CD14-positive monocyte (primary cell): Measurements from ENCODE around the gene TAF1A. TPM values are rescaled to one million over a fixed set of nuclear protein-coding genes. Genes with fewer than 3 reads are reported as not detected.

Source experiments
- DNase-seq, 3 donors: peaks; one replicate each; pipeline ENCODE4 v3.0.0-alpha.2; 2011 to 2022
- H2AFZ ChIP-seq: 2 replicates; pipeline ENCODE4 v1.6.0; 2012; ENCODE audit warnings: mild to moderate bottlenecking, low read depth, low read length, inconsistent platforms; ENCODE audit not compliant: insufficient read depth, poor library complexity, severe bottlenecking
- H3K27ac ChIP-seq, 2 donors: 1 replicate in 1 of 2; 2 replicates in 1 of 2; pipeline ENCODE4 v1.5.1; 2012 to 2013; ENCODE audit warnings: low read length in 2 of 2, control low read depth in 1 of 2, inconsistent platforms in 1 of 2, low read depth in 1 of 2, mild to moderate bottlenecking in 1 of 2
- H3K27me3 ChIP-seq, 2 donors: one replicate each; pipeline versions ENCODE4 v1.6.0 to v1.6.1; 2011 to 2013; ENCODE audit warnings: low read length in 2 of 2; ENCODE audit not compliant: control insufficient read depth in 2 of 2, insufficient read depth in 2 of 2
- H3K36me3 ChIP-seq, 2 donors: replicated peaks in 1 of 2; 1 replicate in 1 of 2; 2 replicates in 1 of 2; pipeline versions ENCODE4 v1.5.1 to v1.6.1; 2012 to 2013; ENCODE audit warnings: low read length in 2 of 2, control low read depth in 1 of 2, inconsistent platforms in 1 of 2, mild to moderate bottlenecking in 1 of 2; ENCODE audit not compliant: insufficient read depth in 2 of 2, control insufficient read depth in 1 of 2
- H3K4me1 ChIP-seq, 2 donors: 1 replicate in 1 of 2; 2 replicates in 1 of 2; pipeline versions ENCODE4 v1.5.1 to v1.6.1; 2012 to 2013; ENCODE audit warnings: low read length in 2 of 2, control low read depth in 1 of 2, inconsistent platforms in 1 of 2, mild to moderate bottlenecking in 1 of 2, moderate library complexity in 1 of 2; ENCODE audit not compliant: insufficient read depth in 2 of 2, control insufficient read depth in 1 of 2
- H3K4me2 ChIP-seq: replicated peaks from 2 replicates; pipeline ENCODE3; 2012; ENCODE audit warnings: low read length, moderate library complexity, mild to moderate bottlenecking; ENCODE audit not compliant: poor library complexity, severe bottlenecking; ENCODE audit errors: extremely low read depth
- H3K4me3 ChIP-seq, 3 experiments: fragments of 200-600 bp in 1 of 3; sonication (generic) in 1 of 3; replicated peaks in 1 of 3; 1 replicate in 2 of 3; 2 replicates in 1 of 3; pipeline ENCODE4 v1.5.1; 2011 to 2013; ENCODE audit warnings: low read length in 3 of 3, mild to moderate bottlenecking in 3 of 3, control low read depth in 2 of 3, low read depth in 2 of 3, inconsistent platforms in 1 of 3, moderate library complexity in 1 of 3
- H3K79me2 ChIP-seq: 2 replicates; pipeline ENCODE4 v1.6.0; 2012; ENCODE audit warnings: mild to moderate bottlenecking, control low read depth, inconsistent platforms, low read length, moderate library complexity; ENCODE audit not compliant: insufficient read depth
- H3K9ac ChIP-seq: 2 replicates; pipeline ENCODE4 v1.6.0; 2017; ENCODE audit warnings: low read length, mild to moderate bottlenecking; ENCODE audit not compliant: insufficient read depth, poor library complexity, severe bottlenecking
- H3K9me3 ChIP-seq, 2 donors: replicated peaks in 1 of 2; 1 replicate in 1 of 2; 2 replicates in 1 of 2; pipeline versions ENCODE4 v1.5.1 to v1.6.1; 2012 to 2013; ENCODE audit warnings: low read length in 2 of 2, control low read depth in 1 of 2; ENCODE audit not compliant: control insufficient read depth in 1 of 2, insufficient read depth in 1 of 2
- H4K20me1 ChIP-seq: 2 replicates; pipeline ENCODE4 v1.6.0; 2012; ENCODE audit warnings: mild to moderate bottlenecking, low read length, control low read depth, moderate library complexity; ENCODE audit not compliant: insufficient read depth
- H3K27ac Mint-ChIP-seq, 7 donors: one replicate each; pipeline ENCODE4 v1.8.0; 2020; ENCODE audit warnings: mild to moderate bottlenecking in 7 of 7, mixed read lengths in 7 of 7, moderate library complexity in 6 of 7, inconsistent platforms in 2 of 7
- H3K27me3 Mint-ChIP-seq, 3 donors: one replicate each; pipeline ENCODE4 v1.8.0; 2021 to 2022; ENCODE audit warnings: low read depth in 3 of 3, mild to moderate bottlenecking in 3 of 3, mixed read lengths in 3 of 3, moderate library complexity in 3 of 3, inconsistent platforms in 1 of 3
- H3K36me3 Mint-ChIP-seq, 2 donors: one replicate each; pipeline ENCODE4 v1.8.0; 2020; ENCODE audit warnings: mixed read lengths in 2 of 2, inconsistent platforms in 1 of 2, mild to moderate bottlenecking in 1 of 2
- H3K4me1 Mint-ChIP-seq: one replicate; pipeline ENCODE4 v1.8.0; 2020; ENCODE audit warnings: mild to moderate bottlenecking, mixed read lengths
- H3K4me3 Mint-ChIP-seq, 2 donors: one replicate each; pipeline ENCODE4 v1.8.0; 2020; ENCODE audit warnings: mild to moderate bottlenecking in 2 of 2, mixed read lengths in 2 of 2, moderate library complexity in 1 of 2
- H3K9me3 Mint-ChIP-seq, 7 donors: one replicate each; pipeline ENCODE4 v1.8.0; 2020 to 2022; ENCODE audit warnings: mixed read lengths in 7 of 7, mild to moderate bottlenecking in 6 of 7, moderate library complexity in 6 of 7, inconsistent platforms in 2 of 7
- WGBS: methylation state at CpG from one replicate; pipeline ENCODE4 v1.1.5; 2013; ENCODE audit warnings: missing lambda C conversion rate; ENCODE audit not compliant: insufficient coverage; 5-methylcytosine and 5-hydroxymethylcytosine counted together
- intact Hi-C, 2 donors: fragments of 100-400 bp; cut with micrococcal nuclease; formaldehyde crosslinking; loops; one replicate each; pipeline versions ENCODE4 v1.15.0 to v1.15.1; 2023
- polyA plus RNA-seq, 3 donors: library from polyadenylated mRNA; depleted of rRNA in 1 of 3; unstranded in 2 of 3; stranded (reverse) in 1 of 3; fragments of 300-500 nt in 2 of 3; fragments of >200 nt in 1 of 3; fragmentation: Illumina TruSeq in 2 of 3; gene quantifications; 1 replicate in 2 of 3; 2 replicates in 1 of 3; pipeline ENCODE4 v1.2.3, GENCODE V29; 2012 to 2021
- TF ChIP-seq, protein P1 (sequence below): fragments of 200-600 bp; IDR thresholded peaks from one replicate; pipeline ENCODE4 v1.8.0; 2022; ENCODE audit warnings: antibody characterized with exemption, mild to moderate bottlenecking

The TAF1A gene
- polyA plus RNA-seq, 3 donors: 1.3 to 5.1 (median 2.5) TPM

DNA sequence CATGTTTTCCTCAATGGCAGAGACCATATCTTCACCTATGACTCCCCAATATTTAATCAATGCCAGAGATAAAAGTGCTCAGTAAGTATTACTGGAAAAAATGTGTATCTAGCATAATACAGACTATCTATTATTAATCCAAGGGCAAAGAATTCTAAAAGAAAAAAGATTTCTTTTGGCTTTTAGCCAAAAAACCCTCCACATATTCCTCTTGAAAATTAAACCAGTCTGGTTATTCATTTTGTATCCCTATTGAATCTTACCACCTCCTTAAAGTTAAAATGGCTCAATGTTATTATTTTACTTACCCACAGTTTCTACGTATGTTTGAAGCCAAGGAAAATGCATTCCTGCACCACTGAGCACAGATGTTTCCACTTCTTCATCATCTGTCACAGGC is 1.6 kb downstream of the TAF1A start:
- H3K4me3 Mint-ChIP-seq: no peak overlapping the region
- Histone ChIP-seq H3K9ac (no peak overlapping the region), H2AFZ (no peak overlapping the region), H3K27me3 (no peaks in the 10 kb centered on the region), H4K20me1 (no peaks in the 10 kb centered on the region), H3K4me1 (peaks cover 20 to 23% of the 10 kb centered on the region in 2 donors), H3K4me2 (no peak overlapping the region), H3K36me3 (peaks cover 7 to 16% of the 10 kb centered on the region in 2 donors), H3K4me3 (no peak overlapping the region), H3K9me3 (no peaks in the 10 kb centered on the region), H3K79me2 (peaks cover 29% of the 10 kb centered on the region), H3K27ac (no peak overlapping the region)
- intact Hi-C loops: loop anchor here in 1 of 2 donors (5.0 kb wide), 1 partner anchor 34 kb away; no protein-coding TSS in a partner anchor
- no peak for DNase-seq
- H3K4me1 Mint-ChIP-seq: peaks cover 31% of the 10 kb centered on the region
- WGBS: no CpG with 5 or more reads among the region's 1 CpG
- no peak overlapping the region for H3K27ac Mint-ChIP-seq
- peaks cover 17 to 22% of the 10 kb centered on the region in 2 donors for H3K36me3 Mint-ChIP-seq
- peaks cover 0 to 2% (median 2%) of the 10 kb centered on the region in 3 donors for H3K27me3 Mint-ChIP-seq
- TF ChIP-seq, protein P1, sequence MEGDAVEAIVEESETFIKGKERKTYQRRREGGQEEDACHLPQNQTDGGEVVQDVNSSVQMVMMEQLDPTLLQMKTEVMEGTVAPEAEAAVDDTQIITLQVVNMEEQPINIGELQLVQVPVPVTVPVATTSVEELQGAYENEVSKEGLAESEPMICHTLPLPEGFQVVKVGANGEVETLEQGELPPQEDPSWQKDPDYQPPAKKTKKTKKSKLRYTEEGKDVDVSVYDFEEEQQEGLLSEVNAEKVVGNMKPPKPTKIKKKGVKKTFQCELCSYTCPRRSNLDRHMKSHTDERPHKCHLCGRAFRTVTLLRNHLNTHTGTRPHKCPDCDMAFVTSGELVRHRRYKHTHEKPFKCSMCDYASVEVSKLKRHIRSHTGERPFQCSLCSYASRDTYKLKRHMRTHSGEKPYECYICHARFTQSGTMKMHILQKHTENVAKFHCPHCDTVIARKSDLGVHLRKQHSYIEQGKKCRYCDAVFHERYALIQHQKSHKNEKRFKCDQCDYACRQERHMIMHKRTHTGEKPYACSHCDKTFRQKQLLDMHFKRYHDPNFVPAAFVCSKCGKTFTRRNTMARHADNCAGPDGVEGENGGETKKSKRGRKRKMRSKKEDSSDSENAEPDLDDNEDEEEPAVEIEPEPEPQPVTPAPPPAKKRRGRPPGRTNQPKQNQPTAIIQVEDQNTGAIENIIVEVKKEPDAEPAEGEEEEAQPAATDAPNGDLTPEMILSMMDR: no peak
- H3K9me3 Mint-ChIP-seq: no peaks in the 10 kb centered on the region

DNA sequence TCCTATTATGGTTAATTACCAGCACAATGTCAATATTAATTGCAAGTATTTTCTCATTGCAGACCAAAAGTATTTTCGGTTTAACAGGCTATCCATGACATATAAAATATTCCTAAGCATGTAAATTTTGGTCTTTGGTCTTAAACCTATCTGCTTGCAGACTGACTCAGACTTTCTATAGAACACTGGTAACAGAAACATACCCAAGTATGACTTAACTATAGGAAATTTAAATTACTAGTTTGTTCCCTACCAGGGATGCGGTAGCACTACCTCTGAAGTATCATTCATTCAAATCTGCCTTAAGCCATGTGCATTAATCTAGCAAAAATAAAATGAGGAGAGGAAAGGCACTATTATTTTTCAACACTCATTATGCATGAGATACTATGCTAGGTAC is 2.9 kb downstream of the TAF1A start:
- Mint-ChIP-seq H3K9me3 (no peaks in the 10 kb centered on the region), H3K27ac (no peak overlapping the region), H3K27me3 (peaks cover 0 to 1% (median 1%) of the 10 kb centered on the region in 3 donors), H3K4me3 (no peak overlapping the region), H3K36me3 (peaks cover 20 to 22% of the 10 kb centered on the region in 2 donors), H3K4me1 (peaks cover 43% of the 10 kb centered on the region)
- Histone ChIP-seq H3K4me3 (no peak overlapping the region), H3K4me2 (no peak overlapping the region), H3K36me3 (peaks cover 7 to 16% of the 10 kb centered on the region in 2 donors), H3K27me3 (no peaks in the 10 kb centered on the region), H3K9me3 (no peaks in the 10 kb centered on the region), H3K27ac (no peak overlapping the region), H4K20me1 (no peaks in the 10 kb centered on the region), H3K9ac (no peak overlapping the region), H3K4me1 (peaks cover 29 to 34% of the 10 kb centered on the region in 2 donors), H2AFZ (no peak overlapping the region), H3K79me2 (peaks cover 37% of the 10 kb centered on the region)
- no CpG with 5 or more reads among the region's 2 CpGs for WGBS
- no peak for DNase-seq
- intact Hi-C loops: loop anchor here in 1 of 2 donors (5.0 kb wide), 1 partner anchor 35 kb away; no protein-coding TSS in a partner anchor
- TF ChIP-seq, protein P1: no peak
